GM11168 (cell line): ENCODE results near the gene LRRC37A.
"Not testable (repeated sequence)": the region's sequence is repeated elsewhere in the genome, so short reads cannot be mapped to it uniquely, and the experiment has no call there.

Source experiments
- in situ Hi-C: fragments of 300-500 bp; cut with MboI; formaldehyde crosslinking; loops from one replicate; pipeline ENCODE4 v1.12.0; 2022; ENCODE audit warnings: low sequenced_read_pairs; ENCODE audit not compliant: unreplicated experiment

LRRC37A gene

DNA sequence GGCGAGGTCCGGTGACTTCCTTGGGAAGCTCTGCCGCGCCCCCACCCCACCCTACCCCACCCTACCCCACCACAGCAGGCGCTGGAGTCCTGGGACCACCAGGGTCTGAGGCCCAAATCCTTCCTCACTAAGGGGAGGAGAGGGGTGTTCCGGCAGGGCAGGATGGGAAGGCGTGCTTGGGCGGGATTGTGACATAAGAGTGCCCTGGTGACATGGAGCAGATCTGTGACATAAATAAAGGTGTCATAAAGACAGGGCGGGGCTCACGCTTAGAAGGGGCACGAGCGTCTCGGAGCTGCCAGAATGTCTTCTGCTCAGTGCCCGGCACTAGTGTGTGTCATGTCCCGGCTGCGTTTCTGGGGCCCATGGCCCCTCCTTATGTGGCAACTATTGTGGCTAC lies at the start of gene LRRC37A:
Gene LRRC37A, plus strand, starts transcription at position 301 of the 400 bp plus-strand sequence. Its CDS starts 3 bp downstream, at position 304.
- in situ Hi-C loops, result not testable (repeated sequence)

DNA sequence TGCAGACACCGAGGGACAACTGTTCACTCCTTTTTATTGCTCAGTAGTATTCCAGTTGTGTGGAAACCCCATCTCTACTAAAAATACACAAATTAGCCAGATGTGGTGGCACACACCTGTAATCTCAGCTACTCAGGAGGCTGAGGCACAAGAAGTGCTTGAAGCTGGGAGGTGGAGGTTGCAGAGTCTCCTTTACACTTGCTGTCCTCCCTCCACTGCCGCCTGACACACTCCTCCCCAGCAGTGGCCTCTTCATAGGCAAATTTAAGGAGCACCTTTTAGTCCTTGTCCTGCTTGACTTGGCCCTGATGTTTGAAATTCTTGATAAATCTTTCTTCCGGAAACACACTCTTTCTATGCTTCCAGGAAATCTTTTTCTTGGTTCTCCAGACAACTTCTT lies 45.8 kb upstream of the LRRC37A start:
- in situ Hi-C loops, result not testable (repeated sequence)

DNA sequence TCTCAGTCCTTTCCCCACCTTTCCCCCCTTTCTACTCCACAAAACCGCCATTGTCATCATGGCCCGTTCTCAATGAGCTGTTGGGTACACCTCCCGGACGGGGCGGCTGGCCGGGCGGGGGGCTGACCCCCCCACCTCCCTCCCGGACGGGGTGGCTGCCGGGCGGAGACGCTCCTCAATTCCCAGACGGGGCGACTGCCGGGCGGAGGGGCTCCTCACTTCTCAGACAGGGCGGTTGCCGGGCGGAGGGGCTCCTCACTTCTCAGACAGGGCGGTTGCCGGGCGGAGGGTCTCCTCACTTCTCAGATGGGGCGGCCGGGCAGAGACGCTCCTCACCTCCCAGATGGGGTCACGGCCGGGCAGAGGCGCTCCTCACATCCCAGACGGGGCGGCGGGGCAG lies 42.1 kb upstream of the LRRC37A start:
- in situ Hi-C loops, result not testable (repeated sequence)

DNA sequence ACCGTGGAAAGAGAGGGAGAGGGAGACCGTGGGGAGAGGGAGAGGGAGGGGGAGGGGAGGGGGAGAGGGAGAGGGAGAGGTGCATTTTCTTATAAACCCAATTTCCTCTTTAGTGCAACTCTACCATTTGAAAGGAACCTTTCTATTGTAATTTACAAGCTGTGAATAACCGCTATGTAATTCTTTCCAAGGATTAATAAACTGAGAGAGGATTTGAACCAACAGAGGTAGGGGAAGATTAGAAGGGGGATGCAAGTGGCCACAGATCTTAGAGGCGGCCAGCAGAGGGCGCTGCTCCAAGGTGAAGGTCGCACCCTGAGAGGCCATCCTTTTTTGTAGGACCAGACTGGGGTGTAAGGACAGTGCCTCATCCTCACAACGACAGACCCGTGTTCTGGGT lies 41.2 kb upstream of the LRRC37A start:
- in situ Hi-C loops, result not testable (repeated sequence)

DNA sequence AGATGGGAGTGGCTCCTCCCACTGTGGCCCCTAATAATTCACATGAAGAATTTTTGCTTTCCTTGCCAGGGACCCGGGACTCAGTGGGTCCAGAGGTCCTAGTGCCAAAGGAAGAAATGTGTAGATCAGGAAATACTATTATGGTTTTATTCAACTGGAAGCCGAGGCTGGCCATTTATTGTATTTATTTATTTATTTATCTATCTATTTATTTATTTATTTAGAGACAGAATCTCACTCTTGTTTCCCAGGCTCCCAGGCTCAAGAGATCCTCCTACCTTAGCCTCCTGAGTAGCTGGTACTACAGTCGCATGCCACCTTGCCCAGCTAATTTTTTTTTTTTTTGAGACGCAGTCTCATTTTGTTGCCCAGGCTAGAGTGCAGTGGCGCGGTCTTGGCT lies 40.7 kb upstream of the LRRC37A start:
- in situ Hi-C loops, result not testable (repeated sequence)

DNA sequence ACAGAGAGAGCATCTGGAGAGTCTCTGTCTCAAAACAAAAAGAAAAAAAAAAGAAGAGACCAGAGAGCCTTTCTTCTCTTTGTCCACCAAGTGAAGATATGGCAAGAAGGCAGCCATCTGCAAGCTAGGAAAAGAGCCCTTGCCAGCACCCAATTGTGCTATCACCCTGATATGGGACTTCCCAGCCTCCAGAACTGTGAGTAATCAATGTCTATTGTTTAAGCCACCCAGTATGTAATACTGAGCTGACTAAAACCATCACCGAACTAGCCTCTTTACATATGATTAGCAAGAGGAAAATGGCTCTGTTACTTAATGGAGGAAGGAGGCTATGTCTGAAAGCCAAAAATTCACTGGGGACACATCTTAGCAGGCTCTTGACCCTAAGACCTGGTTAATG lies 38.6 kb upstream of the LRRC37A start:
- in situ Hi-C loops, result loop anchor here (5.0 kb wide), 1 partner anchor 669 kb away; no protein-coding TSS in a partner anchor

DNA sequence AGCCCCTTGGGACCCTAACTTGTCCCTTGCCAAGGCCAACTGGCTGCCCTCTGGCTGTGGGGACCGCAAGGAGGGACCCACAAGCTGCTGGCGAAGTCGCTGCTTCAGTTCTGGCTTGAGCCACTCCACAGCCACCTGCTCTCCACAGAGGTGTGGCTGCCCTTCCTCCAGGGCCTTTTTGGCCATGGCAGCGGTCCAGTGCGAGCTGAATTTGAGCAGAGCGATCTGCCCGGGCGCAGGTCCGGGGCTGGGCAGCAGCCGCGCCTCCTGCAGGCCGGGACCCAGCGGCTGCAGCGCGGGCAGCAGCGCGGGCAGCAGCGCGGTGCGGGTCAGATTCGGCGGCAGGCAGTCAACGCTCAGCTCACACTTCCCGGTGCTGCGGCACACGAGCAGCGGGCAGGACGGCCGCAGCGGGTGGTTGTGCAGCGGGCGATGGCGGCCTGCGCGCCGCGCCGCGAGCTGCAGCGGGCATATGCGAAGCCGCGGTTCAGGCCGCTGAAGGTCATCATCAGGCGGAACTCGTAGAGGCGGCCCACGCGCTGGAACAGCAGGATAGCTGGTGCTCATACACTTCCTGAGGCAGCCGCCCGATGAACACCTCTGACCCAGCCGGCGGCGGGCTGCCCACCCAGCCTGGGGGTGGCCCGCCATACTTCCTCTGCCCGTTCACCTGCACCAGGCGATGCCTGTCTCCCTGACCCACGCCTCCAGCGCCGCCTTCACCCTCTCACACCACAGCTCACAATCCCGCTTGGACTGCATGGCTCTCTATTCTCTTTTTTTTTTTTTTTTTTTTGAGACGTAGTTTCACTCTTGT lies 34.9 kb upstream of the LRRC37A start:
- in situ Hi-C loops, result loop anchor here (5.0 kb wide), 1 partner anchor 673 kb away; no protein-coding TSS in a partner anchor

DNA sequence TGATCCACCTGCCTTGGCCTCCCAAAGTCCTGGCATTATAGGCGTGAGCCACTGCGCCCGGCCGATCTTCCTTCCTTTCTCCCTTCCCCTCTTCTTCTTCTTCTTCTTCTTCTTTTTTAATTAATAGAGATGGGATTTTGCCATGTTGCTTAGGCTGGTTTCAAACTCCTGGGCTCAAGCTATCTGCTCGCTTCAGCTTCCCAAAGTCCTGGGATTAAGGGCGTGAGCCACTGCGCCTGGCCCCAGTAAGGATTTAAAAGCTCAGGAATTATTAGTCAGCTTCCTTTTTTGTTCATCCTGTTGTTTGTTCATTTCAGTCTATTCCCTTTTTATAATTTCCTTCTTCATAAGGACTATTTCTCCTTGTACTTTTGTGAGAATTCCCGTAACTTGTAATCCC lies 32.7 kb upstream of the LRRC37A start:
- in situ Hi-C loops, result no loop called here

DNA sequence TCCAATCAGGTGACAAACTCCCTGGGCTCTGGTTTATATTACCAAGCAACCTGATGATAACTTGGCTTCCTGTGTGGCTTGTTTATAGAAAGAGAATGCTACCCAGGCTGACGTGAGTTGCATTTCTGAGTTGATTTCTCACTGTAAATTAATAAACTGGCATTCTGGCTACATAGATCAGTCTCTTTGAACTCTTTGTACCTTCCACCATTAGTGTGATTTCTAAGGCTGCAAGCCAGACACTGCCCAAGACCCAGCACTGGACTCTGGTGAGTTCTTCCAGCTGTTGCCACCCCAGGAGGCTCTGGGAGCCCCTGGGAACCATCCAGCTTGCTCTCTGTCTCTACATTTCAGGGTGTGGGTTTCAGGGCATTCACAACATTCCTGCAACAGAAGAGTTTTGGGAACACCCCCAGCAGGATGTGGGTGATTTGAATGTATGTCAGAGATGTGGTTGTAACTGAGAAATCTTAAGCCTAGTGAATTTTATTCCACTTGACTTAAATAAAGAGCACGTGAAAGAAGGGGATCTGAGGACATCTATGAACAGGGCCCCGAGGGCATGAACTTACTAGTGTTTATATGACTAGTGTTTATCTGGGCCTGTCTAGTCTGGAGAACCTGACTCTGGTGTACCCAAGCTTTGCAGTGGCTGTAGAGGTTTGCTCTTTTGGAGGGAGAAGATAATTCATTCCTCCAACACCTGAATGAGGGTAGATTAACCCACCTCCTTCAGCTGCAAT lies 30.3 kb upstream of the LRRC37A start:
- in situ Hi-C loops, result no loop called here

DNA sequence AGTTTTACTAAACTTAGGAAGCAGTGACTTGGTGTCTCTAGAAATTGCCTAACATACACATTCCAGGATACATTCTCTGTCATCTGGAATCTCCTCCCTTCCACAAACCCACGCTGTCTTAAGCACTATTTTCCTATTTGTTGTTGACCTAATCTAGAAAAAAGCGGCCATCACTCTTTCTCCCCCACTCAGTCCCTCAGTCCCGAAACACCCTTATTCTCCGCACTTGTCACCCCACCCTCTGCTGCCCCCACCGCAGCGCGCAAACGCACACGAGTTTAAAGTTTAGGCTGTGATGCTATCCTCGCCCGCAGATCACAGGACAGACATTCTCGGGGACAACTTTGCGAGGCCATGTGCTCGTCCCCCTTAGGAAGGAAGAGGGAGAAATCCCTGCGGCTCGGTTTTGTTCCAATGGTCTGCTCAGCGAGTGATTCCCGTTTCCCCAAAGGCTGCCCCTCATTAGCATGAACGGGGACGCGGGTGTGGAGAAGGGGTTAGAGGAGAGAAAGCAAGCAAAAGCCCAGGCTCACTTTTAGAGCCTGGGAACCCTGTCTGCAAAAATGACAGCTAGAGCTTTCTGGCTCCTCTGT lies 28.8 kb upstream of the LRRC37A start:
- in situ Hi-C loops, result not testable (repeated sequence)

DNA sequence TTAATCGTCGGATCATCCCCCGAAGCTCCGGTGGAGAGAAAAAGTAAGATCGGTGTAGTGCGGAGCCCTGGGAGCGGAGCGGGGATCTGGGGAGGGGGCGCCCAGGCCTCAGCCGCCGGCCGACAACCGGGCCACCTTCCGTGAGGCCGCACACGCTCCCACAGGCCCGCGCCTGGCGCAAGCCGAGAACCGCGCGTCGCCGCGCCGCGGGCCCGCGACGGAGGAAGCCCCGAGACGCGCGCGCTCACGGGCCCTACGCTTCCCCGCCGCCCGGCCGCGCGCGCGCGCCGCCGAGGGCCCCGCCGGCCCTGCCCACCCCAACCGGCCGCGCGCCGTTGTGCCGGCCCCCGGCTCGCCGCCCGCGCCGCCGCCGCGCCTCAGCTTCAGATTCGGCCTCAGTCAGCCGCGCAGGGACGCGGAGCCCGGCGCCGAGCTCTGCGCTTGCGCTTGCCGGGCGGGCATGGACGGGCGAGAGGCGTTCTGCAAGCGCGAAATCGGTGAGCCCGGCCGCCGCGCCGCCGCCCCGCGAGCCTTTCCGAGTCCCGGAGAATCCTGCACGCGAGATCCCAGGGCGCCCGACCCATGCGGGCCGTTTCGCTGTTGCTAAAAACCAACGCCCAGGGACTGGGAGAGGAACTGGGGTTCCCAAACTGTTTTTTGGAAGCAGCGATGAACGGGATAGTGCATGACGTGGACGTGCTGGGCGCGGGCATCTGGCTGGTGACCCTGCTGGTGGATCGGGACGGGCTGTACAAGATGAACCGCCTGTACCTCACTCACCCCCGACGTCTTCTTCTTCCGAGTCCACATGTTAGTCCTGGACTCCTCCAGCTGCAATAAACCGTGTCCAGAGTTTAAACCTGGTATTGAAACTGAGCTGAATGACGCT lies 28.0 kb upstream of the LRRC37A start:
- in situ Hi-C loops, result no loop called here

DNA sequence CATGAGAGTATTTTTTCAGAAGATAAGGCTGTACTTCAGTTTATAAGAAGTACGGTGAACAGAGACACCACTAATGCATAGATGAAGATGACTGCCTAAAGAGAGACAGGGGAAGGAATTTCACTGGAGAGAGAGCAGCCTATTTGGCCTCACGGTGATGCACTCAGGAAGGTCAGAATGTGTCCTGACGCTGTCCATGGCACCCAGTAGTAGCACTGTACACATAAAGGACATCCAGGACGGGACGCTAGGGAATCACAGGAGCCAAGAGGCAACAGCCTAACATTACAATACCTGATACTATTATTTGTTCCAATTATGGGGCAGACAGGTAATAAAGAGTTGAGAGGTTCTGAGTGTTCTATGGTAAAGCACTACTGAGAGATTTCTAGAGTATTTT lies 24.9 kb upstream of the LRRC37A start:
- in situ Hi-C loops, result no loop called here

DNA sequence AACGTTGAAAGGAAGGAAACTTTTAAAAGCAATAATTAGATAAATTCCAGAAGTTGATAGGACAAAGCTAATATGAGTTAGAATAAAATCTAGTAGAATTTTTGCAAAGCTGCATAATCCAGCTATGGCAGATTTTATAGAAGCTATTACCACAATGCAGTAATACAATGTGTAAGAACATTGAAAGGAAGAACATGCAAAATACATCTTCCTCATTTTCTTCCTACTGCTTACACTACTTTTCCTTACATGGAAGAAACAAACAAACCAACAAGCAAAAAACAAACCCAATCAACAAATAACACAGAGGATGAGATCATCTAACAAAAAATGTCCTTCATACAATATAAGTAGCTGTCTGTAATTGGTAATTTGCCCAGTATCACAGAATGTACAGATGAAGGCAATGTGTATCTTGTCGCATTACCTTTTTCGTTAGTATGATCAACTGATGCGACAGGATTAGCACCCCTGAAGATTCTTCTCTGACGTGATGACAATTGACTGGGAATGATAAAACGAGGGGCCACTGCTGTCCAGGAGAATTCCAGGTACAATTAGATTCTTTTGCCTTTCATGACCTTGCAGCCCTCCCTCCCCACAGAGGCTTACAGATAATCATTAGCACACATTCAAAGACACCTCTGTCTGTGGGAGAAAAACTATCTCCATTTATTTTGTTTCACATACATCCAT lies 21.2 kb upstream of the LRRC37A start:
- in situ Hi-C loops, result no loop called here

DNA sequence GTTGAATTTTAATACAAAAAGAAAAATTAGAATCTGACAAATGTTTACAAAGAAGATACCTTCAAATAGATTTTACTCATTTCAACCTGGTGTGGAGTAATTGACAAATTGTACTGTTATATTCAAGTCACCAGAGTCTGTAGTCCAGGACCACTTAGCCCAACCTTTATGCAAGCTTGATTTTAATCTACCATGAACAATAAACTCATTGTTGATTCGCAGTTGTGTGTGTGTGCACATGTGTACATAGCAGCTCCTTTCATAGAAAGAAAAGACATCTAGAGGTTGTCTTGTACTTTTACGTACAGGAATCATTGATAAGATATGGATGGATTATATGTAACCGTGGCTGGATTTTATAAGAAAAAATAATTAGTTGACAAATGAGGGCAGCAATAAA lies 20.7 kb upstream of the LRRC37A start:
- in situ Hi-C loops, result no loop called here

DNA sequence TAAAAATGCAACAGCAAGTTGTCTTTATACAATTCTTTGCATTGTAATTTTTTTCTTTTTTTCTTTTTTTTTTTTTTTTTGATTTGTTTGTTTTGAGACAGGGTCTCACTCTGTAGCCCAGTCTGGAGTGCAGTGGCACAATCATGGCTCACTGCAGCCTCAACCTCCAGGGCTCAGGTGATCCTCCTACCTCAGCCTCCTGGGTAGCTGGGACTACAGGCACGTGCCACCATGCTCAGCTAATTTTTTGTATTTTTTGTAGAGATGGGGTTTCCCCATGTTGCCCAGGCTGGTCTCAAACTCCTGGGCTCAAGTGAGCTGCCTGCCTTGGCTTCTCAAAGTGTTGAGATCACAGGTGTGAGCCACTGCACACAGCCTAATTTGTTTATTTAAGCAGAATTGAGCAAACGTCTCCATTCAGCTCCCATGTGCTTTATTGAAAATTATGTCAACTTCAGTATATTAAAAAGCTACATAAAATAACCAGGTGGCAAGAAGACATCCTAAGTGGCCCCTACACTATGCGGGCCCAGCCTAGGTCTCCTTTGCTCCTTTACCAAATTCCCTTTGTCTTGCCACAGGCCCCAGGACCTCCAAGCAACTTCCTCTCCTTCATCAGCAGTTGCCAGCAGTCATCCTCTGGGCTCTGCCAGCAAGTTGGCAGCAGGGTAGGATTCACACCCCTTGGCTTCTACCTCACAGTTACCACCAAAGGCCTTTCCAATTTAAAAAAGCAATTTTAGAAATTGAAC lies 18.0 kb upstream of the LRRC37A start:
- in situ Hi-C loops, result not testable (repeated sequence)

DNA sequence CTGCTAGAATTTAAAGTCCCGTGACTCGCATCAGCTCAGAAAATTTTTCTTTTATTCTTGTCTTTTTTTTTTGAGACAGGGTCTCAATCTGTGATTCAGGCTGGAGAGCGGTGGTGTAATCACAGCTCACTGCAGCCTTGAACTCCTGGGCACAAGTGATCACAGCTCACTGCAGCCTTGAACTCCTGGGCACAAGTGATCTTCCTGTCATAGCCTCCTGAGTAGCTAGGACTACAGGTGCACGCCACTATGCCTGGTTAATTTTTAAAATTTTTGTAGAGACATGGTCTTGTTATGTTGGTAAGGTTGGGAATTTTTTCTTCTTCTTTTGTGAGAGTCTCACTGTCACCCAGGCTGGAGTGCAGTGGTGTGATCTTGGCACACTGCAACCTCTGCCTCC lies 13.6 kb upstream of the LRRC37A start:
- in situ Hi-C loops, result not testable (repeated sequence)

DNA sequence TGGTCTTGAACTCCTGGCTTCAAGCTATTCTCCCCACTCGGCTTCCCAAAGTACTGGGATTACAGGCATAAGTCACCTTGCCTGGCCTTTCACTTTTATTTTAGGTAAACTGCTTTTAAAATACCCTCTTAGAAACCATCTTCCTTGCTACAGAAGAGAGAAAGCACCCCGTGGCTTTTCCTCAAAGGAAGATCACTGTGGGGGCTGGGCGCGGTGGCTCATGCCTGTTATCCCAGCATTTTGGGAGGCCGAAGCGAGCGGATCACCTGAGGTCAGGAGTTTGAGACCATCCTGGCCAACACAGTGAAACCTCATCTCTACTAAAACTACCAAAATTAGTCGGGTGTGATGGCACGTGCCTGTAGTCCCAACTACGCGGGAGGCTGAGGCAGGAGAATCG lies 12.3 kb upstream of the LRRC37A start:
- in situ Hi-C loops, result not testable (repeated sequence)

DNA sequence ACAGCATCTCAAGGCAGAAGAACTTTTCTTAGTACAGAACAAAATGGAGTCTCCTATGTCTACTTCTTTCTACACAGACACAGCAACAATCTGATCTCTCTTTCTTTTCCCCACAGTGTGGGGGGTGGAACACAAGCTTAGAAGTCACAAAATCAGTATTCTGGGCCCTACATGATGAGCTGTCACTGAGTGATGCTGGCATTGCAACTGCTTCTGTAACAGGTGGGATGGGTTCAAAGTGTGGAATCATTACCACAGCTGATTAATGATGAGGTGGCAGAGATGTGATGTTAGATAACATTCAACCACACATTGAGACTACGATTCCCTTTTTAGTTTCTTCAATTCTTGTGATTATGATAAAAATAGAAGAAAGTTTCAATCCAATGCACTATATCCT lies 10.5 kb upstream of the LRRC37A start:
- in situ Hi-C loops, result not testable (repeated sequence)

DNA sequence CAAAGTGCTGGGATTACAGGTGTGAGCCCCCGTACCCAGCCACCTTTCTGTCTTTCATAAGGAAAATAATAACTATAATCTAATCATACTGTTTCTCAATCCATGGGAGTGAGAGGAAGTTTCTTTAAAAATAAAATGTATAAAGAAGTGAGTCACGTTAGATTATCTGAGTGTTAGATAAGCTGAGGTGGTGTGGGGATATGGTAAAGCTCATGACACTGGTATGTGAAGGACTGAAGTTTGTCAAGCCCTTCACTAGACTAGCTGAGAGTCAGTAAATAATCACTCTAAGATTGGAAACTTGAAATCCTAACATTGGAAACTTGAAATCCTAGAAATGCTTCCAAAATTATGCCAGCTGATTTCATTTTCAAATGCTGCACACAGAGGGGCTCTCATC lies 9.4 kb upstream of the LRRC37A start:
- in situ Hi-C loops, result loop anchor here (5.0 kb wide), 1 partner anchor 138 kb away; no protein-coding TSS in a partner anchor
